Aorta (tissue), 5 donors: ENCODE results near the gene PCMTD2. TPM values are rescaled to one million over a fixed set of nuclear protein-coding genes. Genes with fewer than 3 reads are reported as not detected.
"Not testable (repeated sequence)": the region's sequence is repeated elsewhere in the genome, so short reads cannot be mapped to it uniquely, and the experiment has no call there.

Experiments used
- ATAC-seq: fragments of 200-7000 bp; cut with Tn5 transposase; one replicate; pipeline ENCODE4 v1.9.1; 2022; ENCODE audit warnings: moderate library complexity; ENCODE audit not compliant: low FRiP score
- DNase-seq, 2 donors: peaks; one replicate each; pipeline ENCODE4 v3.0.0-alpha.2; 2020
- H3K27ac ChIP-seq, 2 donors: one replicate each; pipeline ENCODE4 v1.5.1; 2013; ENCODE audit warnings: low read length in 2 of 2, mild to moderate bottlenecking in 2 of 2, moderate library complexity in 2 of 2, control low read depth in 1 of 2, inconsistent platforms in 1 of 2, low read depth in 1 of 2
- H3K27me3 ChIP-seq, 2 donors: one replicate each; pipeline ENCODE4 v1.6.1; 2013; ENCODE audit warnings: control low read depth in 1 of 2, low read length in 1 of 2, mild to moderate bottlenecking in 1 of 2, moderate library complexity in 1 of 2; ENCODE audit not compliant: insufficient read depth in 2 of 2, control insufficient read depth in 1 of 2
- H3K36me3 ChIP-seq, 2 donors: one replicate each; pipeline ENCODE4 v1.6.1; 2013; ENCODE audit warnings: control low read depth in 1 of 2, low read length in 1 of 2, mild to moderate bottlenecking in 1 of 2; ENCODE audit not compliant: insufficient read depth in 2 of 2, control insufficient read depth in 1 of 2
- H3K4me1 ChIP-seq, 2 donors: one replicate each; pipeline ENCODE4 v1.6.1; 2013; ENCODE audit warnings: low read length in 2 of 2, control low read depth in 1 of 2, mild to moderate bottlenecking in 1 of 2, moderate library complexity in 1 of 2; ENCODE audit not compliant: insufficient read depth in 2 of 2, control insufficient read depth in 1 of 2
- H3K4me3 ChIP-seq, 2 donors: one replicate each; pipeline ENCODE4 v1.5.1; 2013; ENCODE audit warnings: low read length in 2 of 2, control low read depth in 1 of 2, mild to moderate bottlenecking in 1 of 2
- H3K9me3 ChIP-seq: one replicate; pipeline ENCODE4 v1.6.1; 2013; ENCODE audit warnings: mild to moderate bottlenecking, low read length; ENCODE audit not compliant: control insufficient read depth
- whole genome bisulfite sequencing, 2 donors: extraction: QIAGEN DNeasy Blood & Tissue Kit; methylation state at CpG; one replicate each; pipeline ENCODE4 v1.1.7; 2013; 5-methylcytosine and 5-hydroxymethylcytosine counted together
- intact Hi-C, 2 donors: fragments of 100-400 bp; cut with DNase I; formaldehyde crosslinking; loops; one replicate each; pipeline versions ENCODE4 v1.14.2 to v1.15.0; 2022
- polyA plus RNA-seq, 2 donors: library from polyadenylated mRNA; stranded (reverse); fragments of 200-250 nt; gene quantifications; one replicate each; pipeline ENCODE4 v1.2.3, GENCODE V29; 2013
- total RNA-seq, 2 donors: library from RNA; stranded (reverse); fragmentation: NEBNext Ultra II Directional; extraction: Animal tissue kit (Norgen Biotek cat#: 25700); gene quantifications; one replicate each; pipeline ENCODE4 v1.2.1, GENCODE V29; 2021
- donor health status: healthy with polysubstance abuse.
- donor health status: Bipolar disorder and iron deficiency.
- donor health status: DM: no; HTN: no; CAD: no.
- donor health status: DM: no; HTN: no; CAD: no.
- donor health status: DM: yes; HTN: yes; CAD: no.

Gene PCMTD2
- total and polyA plus RNA-seq, 4 donors = 14.9 to 71.4 (median 44.5) TPM

DNA sequence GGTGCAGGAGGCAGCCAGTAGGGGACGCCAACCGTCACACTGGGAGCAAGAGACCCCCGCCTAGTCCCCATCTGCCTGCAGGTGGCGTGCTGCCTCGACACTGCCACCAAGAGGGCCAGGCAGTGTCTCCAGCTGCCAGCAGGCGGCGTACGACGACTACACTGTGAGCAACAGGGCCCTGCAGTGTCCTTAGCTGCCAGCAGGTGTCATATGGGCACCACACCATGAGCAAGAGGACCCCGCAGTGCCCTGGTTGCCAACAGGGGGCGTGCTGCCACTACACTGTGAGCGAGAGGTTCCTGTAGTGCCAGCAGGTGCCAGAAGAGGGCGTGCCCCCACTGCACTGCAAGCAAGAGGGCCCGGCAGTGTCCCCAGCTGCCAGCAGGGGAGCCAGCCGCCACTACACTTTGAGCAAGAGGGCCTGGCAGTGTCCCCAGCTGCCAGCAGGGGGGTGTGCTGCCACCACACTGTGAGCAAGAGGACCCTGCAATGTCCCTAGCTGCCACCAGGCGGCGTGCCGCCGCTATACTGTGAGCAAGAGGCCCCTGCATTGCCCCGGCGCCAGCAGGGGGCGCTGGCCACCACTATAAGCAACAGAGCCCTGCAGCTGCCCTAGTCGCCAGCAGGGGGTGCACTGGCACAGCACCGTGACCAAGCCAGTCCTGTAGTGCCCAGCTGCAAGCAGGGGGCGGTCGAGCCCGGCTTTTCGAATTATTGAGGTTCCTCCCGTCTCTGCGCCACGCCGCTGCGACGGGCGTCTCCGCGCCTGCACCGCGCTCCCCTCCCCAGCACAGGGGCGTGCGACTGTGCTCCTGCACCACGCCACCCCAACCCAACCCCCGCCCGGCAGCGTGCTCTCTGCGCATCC, 30.3 kb downstream of the PCMTD2 start:
- H3K27ac ChIP-seq, intact Hi-C loops, H3K4me1 ChIP-seq, H3K27me3 ChIP-seq, ATAC-seq, H3K36me3 ChIP-seq, H3K4me3 ChIP-seq, H3K9me3 ChIP-seq: not testable (repeated sequence)
- 81 to 87% methylated on average over 41 to 46 of the region's 46 CpGs for WGBS, 2 donors
- peak in 1 of 2 donors; percentile 60 for DNase-seq

DNA sequence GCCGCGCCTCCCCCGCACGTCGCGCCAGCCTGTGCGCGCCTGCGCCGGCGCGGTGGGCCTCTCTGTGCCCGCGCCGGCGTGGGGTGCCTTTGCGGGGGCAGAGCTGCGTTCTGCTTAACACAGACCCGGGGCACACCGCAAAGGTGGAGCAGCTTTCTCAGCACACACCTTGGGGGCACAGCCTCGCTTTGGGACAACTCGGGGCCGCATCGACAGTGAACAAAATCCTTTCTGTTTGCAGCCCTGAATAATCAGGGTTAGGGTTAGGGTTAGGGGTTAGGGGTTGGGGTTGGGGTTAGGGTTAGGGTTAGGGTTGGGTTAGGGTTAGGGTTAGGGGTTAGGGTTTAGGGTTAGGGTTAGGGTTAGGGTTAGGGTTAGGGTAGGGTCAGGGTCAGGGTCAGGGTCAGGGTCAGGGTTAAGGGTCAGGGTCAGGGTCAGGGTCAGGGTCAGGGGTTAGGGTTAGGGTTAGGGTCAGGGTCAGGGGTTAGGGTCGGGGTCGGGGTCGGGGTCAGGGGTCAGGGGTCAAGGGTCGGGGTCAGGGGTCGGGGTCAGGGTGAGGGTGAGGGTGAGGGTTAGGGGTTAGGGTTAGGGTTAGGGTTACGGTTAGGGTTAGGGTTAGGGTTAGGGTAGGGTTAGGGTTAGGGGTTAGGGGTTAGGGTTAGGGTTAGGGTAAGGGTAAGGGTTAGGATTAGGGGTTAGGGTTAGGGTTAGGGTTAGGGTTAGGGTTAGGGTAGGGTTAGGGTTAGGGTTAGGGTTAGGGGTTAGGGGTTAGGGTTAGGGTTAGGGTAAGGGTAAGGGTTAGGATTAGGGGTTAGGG, 31.1 kb downstream of the PCMTD2 start:
- intact Hi-C loops, H3K27me3 ChIP-seq, DNase-seq, H3K4me3 ChIP-seq, H3K36me3 ChIP-seq, ATAC-seq, H3K27ac ChIP-seq, H3K9me3 ChIP-seq, H3K4me1 ChIP-seq: not testable (repeated sequence)
- WGBS, 2 donors = 93 to 96% methylated on average over 30 of the region's 30 CpGs

DNA sequence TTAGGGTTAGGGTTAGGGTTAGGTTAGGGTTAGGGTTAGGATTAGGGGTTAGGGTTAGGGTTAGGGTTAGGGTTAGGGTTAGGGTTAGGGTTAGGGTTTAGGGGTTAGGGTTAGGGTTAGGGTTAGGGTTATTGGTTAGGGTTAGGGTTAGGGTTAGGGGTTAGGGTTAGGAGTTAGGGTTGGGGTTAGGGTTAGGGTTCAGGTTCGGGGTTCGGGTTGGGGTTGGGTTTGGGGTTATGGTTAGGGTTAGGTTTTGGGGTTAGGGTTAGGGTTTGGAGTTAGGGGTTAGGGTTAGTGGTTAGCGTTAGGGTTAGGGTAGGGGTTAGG, 31.7 kb downstream of the PCMTD2 start:
- H3K27me3 ChIP-seq, H3K9me3 ChIP-seq, intact Hi-C loops, DNase-seq, H3K4me3 ChIP-seq, H3K4me1 ChIP-seq, ATAC-seq, H3K27ac ChIP-seq, H3K36me3 ChIP-seq: not testable (repeated sequence)
- 98 to 99% methylated on average over 3 of the region's 3 CpGs for WGBS, 2 donors

DNA sequence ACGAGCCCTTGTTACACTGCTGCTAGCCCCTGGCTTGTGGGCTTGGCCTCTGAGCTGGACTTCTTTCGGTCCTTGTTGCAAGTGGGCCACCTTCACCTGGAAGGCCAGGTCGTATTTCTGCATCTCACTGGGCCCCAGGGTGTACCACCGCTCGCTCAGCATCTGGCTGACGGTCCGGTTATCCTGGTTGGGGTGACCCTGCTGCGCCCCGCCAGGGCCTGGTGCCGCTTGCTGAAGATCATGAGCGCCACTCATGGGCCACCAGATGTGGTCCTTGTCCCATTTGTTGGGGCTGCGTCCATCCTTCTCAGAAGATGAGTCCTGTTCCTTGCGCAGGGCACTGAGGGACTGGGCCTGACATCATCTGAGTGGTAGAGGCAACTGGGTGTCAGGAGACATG, 36.6 kb downstream of the PCMTD2 start:
- intact Hi-C loops, H3K4me3 ChIP-seq, H3K4me1 ChIP-seq, DNase-seq, ATAC-seq, H3K36me3 ChIP-seq, H3K9me3 ChIP-seq, H3K27ac ChIP-seq, H3K27me3 ChIP-seq: not testable (repeated sequence)
- 93 to 95% methylated on average over 6 to 10 of the region's 13 CpGs for WGBS, 2 donors

DNA sequence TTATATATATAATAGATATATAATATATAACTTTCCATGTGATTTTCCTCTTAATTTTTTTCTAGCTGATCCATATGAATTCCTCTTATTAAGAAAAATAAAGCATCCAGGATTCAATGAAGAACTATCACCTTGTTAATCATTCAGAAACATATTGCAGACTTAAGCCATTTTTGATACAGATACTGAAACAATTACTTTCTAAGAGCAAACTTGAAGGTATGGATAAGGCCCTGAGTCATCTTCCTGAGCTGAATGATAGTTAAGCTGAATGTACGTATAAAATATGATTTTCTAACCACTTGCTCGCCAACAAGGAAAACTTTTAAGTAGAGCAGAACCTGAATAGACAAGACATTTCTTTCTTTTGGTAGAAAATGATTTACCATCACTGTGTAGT, 47.5 kb downstream of the PCMTD2 start:
- H3K4me1 ChIP-seq, H3K27ac ChIP-seq, intact Hi-C loops, DNase-seq, H3K4me3 ChIP-seq, H3K9me3 ChIP-seq, H3K36me3 ChIP-seq, ATAC-seq, H3K27me3 ChIP-seq: not testable (repeated sequence)
- 76 to 97% methylated on average over 1 of the region's 2 CpGs for WGBS, 2 donors

DNA sequence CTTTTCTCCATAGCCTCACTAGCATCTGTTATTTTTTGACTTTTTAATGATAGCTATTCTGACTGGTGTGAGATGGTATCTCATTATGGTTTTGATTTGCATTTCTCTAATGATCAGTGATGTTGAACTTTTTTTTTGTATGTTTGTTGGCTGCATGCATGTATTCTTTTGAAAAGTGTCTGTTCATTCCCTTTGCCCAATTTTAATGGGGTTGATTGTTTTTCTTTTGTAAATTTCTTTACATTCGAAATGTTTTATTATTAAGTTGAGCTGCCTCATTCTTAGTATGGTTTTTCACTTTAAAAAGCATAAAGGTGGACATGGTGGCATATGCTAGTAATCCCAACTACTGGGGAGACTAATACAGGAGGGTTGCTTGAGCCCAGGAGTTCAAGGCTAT, 58.2 kb downstream of the PCMTD2 start:
- H3K4me1 ChIP-seq, intact Hi-C loops, H3K36me3 ChIP-seq, ATAC-seq, H3K27ac ChIP-seq, H3K4me3 ChIP-seq, H3K9me3 ChIP-seq, DNase-seq, H3K27me3 ChIP-seq: not testable (repeated sequence)
- 54 to 59% methylated on average over 1 of the region's 1 CpG for WGBS, 2 donors

DNA sequence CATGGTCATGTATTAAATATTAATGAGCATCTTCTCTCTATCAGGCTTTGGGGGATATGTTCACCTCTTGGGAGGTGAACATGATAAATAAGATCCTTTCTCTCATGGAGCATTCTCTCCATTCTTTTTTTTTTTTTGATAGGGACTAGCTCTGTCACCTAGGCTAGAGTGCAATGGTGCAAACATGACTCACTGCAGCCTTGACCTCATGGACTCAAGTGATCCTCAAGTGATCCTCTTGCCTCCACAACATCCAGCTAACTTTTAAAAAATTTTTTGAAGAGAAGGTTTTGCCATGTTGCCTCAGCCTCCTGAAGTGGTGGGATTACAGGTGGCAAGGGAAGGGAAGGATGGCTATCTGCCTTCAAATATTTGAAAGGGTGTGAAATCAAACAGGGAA, 59.8 kb downstream of the PCMTD2 start:
- H3K27me3 ChIP-seq, H3K4me3 ChIP-seq, H3K27ac ChIP-seq, H3K36me3 ChIP-seq, DNase-seq, H3K9me3 ChIP-seq, H3K4me1 ChIP-seq, ATAC-seq, intact Hi-C loops: not testable (repeated sequence)

DNA sequence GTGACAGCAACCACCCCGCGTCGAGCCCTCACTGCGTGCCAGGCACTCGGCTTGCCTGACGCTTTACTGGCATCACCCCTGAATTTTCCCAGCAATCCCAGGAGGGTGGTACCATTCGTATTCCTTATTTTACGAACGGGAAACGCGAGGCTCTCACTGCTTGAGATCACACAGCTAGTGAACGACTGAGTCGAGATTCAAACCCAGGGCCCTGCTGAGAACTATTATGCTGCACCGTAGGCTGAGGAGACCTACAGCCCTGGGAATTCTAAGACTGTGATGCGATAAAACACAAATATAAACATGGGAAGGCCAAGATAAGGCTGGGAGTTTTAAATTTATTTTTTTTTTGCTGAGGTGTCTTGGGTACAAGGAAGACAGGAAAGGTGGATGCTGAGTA, 60.3 kb downstream of the PCMTD2 start:
- H3K27me3 ChIP-seq, H3K36me3 ChIP-seq, DNase-seq, H3K4me1 ChIP-seq, H3K27ac ChIP-seq, H3K9me3 ChIP-seq, H3K4me3 ChIP-seq, intact Hi-C loops: not testable (repeated sequence)
- 33 to 42% methylated on average over 9 of the region's 15 CpGs for WGBS, 2 donors
- peak; percentile 22 for ATAC-seq
